ENCODE results near the gene URGCP. TPM values are rescaled to one million over a fixed set of nuclear protein-coding genes. Genes with fewer than 3 reads are reported as not detected.

Gene URGCP, protein sequence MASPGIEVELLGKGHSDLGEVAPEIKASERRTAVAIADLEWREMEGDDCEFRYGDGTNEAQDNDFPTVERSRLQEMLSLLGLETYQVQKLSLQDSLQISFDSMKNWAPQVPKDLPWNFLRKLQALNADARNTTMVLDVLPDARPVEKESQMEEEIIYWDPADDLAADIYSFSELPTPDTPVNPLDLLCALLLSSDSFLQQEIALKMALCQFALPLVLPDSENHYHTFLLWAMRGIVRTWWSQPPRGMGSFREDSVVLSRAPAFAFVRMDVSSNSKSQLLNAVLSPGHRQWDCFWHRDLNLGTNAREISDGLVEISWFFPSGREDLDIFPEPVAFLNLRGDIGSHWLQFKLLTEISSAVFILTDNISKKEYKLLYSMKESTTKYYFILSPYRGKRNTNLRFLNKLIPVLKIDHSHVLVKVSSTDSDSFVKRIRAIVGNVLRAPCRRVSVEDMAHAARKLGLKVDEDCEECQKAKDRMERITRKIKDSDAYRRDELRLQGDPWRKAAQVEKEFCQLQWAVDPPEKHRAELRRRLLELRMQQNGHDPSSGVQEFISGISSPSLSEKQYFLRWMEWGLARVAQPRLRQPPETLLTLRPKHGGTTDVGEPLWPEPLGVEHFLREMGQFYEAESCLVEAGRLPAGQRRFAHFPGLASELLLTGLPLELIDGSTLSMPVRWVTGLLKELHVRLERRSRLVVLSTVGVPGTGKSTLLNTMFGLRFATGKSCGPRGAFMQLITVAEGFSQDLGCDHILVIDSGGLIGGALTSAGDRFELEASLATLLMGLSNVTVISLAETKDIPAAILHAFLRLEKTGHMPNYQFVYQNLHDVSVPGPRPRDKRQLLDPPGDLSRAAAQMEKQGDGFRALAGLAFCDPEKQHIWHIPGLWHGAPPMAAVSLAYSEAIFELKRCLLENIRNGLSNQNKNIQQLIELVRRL
- 18.7 and 20.6 TPM in 2 replicates for total RNA-seq (2014; rRNA removed; shearing (Covaris generic))
- 8.4 and 9.4 TPM in 2 replicates for polyA plus RNA-seq (2015; cell fraction: cytosol; rRNA removed)
- 21.8 and 23.4 TPM in 2 replicates for polyA plus RNA-seq (2015; cell fraction: nucleus; rRNA removed)

GRCh38 chr7:43906331-43907010 lies at the start of gene URGCP:
Gene URGCP (minus strand): TSS chr7:43906596. CDS start chr7:43906575, 21 bp downstream.
- no peak for DNase-seq (ENCODE audit: low read depth)

- no peak for DNase-seq (ENCODE audit: low read depth)
Measured at GRCh38 chr7:43956027-43956426, 49.6 kb upstream of the URGCP start.

DNA sequence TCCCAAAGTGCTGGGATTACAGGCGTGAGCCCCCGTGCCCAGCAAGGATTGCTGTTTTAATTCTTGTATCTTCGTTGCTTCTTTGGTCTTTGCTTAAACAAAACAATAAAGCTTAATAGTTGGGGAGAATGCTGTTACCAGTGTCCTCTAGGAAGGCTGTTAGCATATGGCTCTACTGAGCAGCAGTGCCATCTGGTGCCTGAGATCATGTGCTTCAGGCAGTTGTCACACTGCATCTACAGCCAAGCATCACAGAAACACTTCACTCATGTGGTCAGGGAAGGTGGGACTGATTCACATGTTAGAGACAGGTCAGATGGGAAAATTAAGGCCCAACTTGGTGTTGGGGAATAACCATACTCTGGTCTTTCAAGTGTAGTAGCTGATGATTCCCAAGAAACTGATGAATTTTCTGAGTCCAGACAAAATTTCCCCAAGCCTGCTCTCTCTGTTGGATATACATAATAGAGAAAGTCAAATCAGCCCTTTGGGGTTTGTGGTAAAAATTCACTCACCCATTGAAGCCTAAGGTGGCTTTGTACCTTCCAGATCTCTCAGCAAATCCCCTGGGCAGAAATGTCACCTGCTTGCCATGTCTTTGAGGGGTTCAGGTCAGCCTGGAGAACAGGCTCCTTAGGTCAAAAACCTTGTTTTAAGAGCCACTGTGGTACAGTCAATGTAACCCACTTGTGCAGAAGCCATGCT lies 48.3 kb upstream of the URGCP start:
- peak; percentile 60 for DNase-seq (ENCODE audit: low read depth)

- no peak for DNase-seq (ENCODE audit: low read depth)
Measured at GRCh38 chr7:43953071-43953470, 46.7 kb upstream of the URGCP start.

DNA sequence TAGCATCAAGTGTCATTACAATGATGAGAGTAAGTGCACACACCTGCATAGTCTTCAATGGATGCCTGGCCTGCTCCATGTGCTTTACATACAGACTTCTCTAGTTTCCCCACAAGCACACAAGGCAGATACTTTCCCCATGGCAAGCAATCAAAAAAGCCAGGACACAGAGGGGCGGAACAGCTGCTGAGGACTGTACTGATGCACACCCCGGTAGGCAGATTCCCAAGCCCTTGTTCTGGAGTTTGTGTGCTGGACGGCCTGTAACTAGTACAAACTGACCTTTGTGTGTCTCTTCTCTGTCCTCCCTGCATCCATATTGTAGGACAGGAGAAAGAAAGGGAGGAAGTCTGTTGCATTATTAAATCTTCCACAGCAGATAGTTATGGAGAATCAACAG lies 45.6 kb upstream of the URGCP start:
- no peak for DNase-seq (ENCODE audit: low read depth)

GRCh38 chr7:43944286-43944685 lies 37.9 kb upstream of the URGCP start:
- DNase-seq (ENCODE audit: low read depth) = no peak

- DNase-seq (ENCODE audit: low read depth) = no peak
Measured at GRCh38 chr7:43943417-43944187, 37.2 kb upstream of the URGCP start.

- DNase-seq (ENCODE audit: low read depth) = no peak
Measured at GRCh38 chr7:43942997-43943396, 36.6 kb upstream of the URGCP start.

DNA sequence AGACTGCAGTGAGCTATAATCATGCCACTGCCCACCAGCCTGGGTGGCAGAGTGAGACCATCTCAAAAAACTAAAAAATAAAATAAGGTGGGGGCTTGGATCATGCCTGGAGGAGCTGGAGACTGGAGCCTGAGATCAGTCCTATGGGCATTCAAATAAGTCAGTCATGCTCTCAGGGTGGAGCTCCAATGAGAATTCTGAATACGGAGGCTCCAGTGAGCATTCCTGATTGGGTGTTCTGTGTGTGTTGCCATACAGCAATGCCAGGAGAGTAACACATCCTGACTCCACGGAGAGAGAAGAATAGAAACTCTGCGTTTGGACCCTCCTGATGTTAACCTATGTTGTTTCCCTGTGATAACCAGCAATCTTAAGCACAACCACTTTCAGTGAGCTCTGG lies 35.9 kb upstream of the URGCP start:
- no peak for DNase-seq (ENCODE audit: low read depth)

- DNase-seq (ENCODE audit: low read depth) = no peak
Measured at GRCh38 chr7:43938892-43939482, 32.6 kb upstream of the URGCP start.

DNA sequence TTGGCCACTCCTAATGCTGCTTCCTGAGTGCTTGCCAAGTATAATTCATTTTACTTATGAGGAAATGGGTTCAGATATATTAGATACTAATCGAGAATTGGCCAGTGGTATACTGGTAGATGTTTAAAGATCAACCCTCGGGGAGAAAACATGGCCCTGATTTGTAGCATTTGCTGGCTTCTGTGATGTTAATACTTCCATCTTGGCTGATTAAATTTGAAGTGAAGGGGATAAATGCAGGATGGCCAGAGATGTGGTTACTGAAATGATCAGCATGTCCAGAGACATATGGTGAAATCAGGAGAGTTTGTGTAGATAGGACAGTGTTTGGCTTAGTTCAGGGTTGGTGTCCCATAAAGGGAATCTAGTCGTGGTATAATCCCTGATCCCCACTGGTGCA lies 31.0 kb upstream of the URGCP start:
- DNase-seq (ENCODE audit: low read depth) = no peak

DNA sequence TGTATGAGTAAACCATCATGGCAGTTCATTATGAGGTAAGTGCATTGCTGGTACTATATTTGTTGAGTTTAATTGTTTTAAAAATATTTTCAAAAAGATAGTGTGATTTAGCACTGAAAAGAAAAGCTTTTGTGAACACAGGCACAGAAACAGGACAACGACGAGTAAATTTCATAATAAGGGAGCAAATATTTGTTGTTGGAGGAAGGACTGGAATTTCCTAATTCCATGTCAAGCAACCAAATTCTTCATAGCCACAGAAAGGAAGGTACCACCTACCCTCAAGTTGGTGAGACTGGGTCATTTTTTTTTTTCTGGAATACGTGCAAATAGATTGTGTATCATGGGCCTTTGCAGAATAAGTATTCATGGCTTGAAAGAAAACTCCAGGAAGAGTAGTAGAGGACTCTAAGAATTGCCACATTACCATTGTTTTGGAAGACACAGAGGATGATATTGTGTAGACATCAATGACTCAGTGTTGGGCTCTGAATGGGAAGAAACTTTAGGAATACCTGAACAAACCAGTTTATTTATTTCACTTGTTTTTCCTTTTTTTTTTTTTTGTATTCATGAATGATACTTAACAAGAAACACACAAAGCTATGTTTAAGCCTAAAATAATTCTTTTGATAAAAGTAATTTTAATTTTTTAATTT lies 27.6 kb upstream of the URGCP start:
- DNase-seq (ENCODE audit: low read depth) = no peak

GRCh38 chr7:43931346-43931745 lies 24.9 kb upstream of the URGCP start:
- DNase-seq (ENCODE audit: low read depth) = no peak

DNA sequence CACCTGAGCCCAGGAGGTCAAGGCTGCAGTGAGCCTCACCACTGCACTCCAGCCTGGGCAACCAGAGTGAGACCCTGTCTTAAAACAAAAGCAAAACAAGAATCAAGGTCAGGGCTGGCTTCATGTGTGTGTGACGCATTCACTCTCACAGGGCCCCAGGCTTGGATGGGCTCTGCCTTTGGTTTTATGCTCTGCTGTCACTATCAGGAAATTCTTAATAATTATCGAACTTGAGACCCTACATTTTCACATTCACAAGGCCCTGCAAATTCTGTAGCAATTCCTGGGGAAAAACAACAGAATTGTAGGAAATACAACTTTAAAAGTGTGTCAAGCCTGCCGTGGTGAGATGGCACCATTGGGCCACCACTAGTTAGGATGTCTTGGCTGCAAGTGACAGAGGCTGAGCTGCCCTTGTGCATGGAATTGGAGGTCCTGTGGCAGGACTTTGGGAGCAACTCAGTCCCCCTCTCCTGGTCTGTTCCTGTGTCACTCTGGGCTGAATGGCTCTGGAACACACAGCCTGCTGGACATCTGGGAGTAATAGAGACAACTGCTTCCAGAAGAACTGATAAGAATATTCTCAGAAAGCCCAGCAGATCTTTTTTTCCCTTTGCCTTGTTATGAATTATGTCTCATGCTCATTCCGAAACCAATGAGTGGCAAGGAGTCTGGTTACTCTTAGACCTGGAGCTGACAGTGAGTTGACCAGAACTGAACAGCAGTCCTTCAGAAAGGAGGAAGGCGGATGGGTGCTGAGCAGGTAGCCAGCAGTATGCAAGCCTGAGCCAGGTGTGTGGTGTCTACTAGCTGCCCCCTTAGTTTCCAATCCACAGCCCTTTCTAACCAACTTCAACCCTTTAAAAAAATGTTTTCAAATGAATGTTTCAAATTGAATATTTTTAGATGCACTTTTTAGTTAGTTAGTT lies 23.4 kb upstream of the URGCP start:
- no peak for DNase-seq (ENCODE audit: low read depth)

DNA sequence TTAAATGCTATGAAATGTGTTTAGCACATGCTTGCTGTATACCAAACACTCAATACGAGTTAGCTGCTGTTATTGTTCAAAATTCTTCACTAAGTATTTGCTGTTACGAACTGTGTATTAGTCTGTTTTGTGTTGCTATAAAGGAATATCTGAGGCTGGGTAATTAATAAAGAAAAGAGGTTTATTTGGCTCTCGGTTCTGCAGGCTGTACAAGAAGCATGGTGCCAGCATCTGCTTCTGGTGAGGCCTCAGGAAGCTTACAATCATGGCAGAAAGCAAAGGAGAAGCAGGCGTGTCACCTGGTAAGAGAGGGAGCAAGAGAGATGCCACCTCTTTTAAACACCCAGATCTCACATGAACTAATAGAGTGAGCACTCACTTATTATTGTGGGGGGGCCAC lies 21.4 kb upstream of the URGCP start:
- no peak for DNase-seq (ENCODE audit: low read depth)

DNA sequence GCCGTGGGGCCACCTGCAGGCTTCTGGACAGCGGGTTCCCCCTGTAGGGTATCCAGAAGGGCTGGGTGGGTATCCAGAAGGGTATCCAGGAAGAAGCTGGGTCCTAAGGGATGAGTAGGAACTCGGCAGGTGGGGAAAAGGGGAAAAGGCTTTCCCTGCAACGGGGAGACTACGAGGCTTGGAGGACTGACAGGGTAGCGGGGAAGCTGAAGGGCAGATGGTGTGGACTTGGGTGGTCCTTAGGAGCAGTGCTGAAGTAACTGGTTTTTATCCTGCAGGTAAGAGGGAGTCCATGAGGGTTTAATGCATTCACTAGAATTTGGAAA lies 20.4 kb upstream of the URGCP start:
- DNase-seq (ENCODE audit: low read depth) = no peak

- DNase-seq (ENCODE audit: low read depth) = peak; percentile 66
Measured at GRCh38 chr7:43925984-43926797, 19.8 kb upstream of the URGCP start, which contains the start of gene UBE2D4. Gene UBE2D4 (plus strand): TSS chr7:43926436. CDS start chr7:43926533, 97 bp downstream.

Measured in HT1080 (cell line).